Superior temporal gyrus (tissue), 1 donor: ENCODE measurements around the gene ZSWIM1.

Experiments
- DNase-seq: peaks from one replicate; pipeline ENCODE4 v3.0.0-alpha.2; 2016; ENCODE audit errors: extremely low spot score

The ZSWIM1 gene

GRCh38 chr20:45908084-45908483, 27.1 kb downstream of the ZSWIM1 start:
- DNase-seq: no peak

GRCh38 chr20:45909336-45909808, 28.3 kb downstream of the ZSWIM1 start:
- DNase-seq: no peak

GRCh38 chr20:45909817-45910669, 29.0 kb downstream of the ZSWIM1 start:
- no peak for DNase-seq

GRCh38 chr20:45910670-45911485, 29.9 kb downstream of the ZSWIM1 start:
- DNase-seq: peak; percentile 71

GRCh38 chr20:45911486-45912343, 30.7 kb downstream of the ZSWIM1 start, which contains the start of gene PLTP:
TSS of gene PLTP (minus strand) at chr20:45912155. CDS start at chr20:45911452, 703 bp downstream.
- DNase-seq: peak; percentile 38

- no peak for DNase-seq
Measured at GRCh38 chr20:45912344-45912682, 31.3 kb downstream of the ZSWIM1 start.

- DNase-seq: no peak
Measured at GRCh38 chr20:45913116-45913515, 32.1 kb downstream of the ZSWIM1 start.

GRCh38 chr20:45917790-45918141, 36.7 kb downstream of the ZSWIM1 start:
- peak; percentile 44 for DNase-seq

- DNase-seq: no peak
Measured at GRCh38 chr20:45918182-45918737, 37.2 kb downstream of the ZSWIM1 start.

GRCh38 chr20:45918779-45919537, 37.9 kb downstream of the ZSWIM1 start:
- DNase-seq: no peak

- DNase-seq: no peak
Measured at GRCh38 chr20:45919542-45920399, 38.7 kb downstream of the ZSWIM1 start.

GRCh38 chr20:45920462-45921336, 39.7 kb downstream of the ZSWIM1 start:
- DNase-seq: no peak

GRCh38 chr20:45921337-45922189, 40.5 kb downstream of the ZSWIM1 start:
- DNase-seq: no peak

- peak; percentile 44 for DNase-seq
Measured at GRCh38 chr20:45924391-45925261, 43.6 kb downstream of the ZSWIM1 start.

- DNase-seq: no peak
Measured at GRCh38 chr20:45925821-45926506, 44.9 kb downstream of the ZSWIM1 start.

- no peak for DNase-seq
Measured at GRCh38 chr20:45926731-45927070, 45.7 kb downstream of the ZSWIM1 start.
